Globus pallidus (tissue), 1 donor: Measurements from ENCODE around the gene IDH3B.

Experiments
- DNase-seq: peaks from one replicate; pipeline ENCODE4 v3.0.0-alpha.2; 2015; ENCODE audit warnings: low spot score

The IDH3B gene

GRCh38 chr20:2656471-2657117 lies 7.4 kb downstream of the IDH3B start:
- no peak for DNase-seq

GRCh38 chr20:2655331-2656116 lies 8.5 kb downstream of the IDH3B start:
- no peak for DNase-seq

- DNase-seq, result no peak
Observed at GRCh38 chr20:2654831-2655230, 9.2 kb downstream of the IDH3B start.

- no peak for DNase-seq
Observed at GRCh38 chr20:2654384-2654822, 9.6 kb downstream of the IDH3B start.

- DNase-seq, result no peak
Observed at GRCh38 chr20:2653556-2654383, 10.2 kb downstream of the IDH3B start.

GRCh38 chr20:2652724-2653555 lies 11.1 kb downstream of the IDH3B start:
- DNase-seq, result peak; percentile 34

GRCh38 chr20:2651772-2652723 lies 12.0 kb downstream of the IDH3B start, which contains the start of gene NOP56:
TSS of gene NOP56 (plus strand) at chr20:2652632. CDS start at chr20:2652661, 29 bp downstream.
- peak; percentile 93 for DNase-seq

GRCh38 chr20:2643708-2644107 lies 20.3 kb downstream of the IDH3B start:
- no peak for DNase-seq

- no peak for DNase-seq
Observed at GRCh38 chr20:2640899-2641298, 23.1 kb downstream of the IDH3B start.

GRCh38 chr20:2640260-2640659 lies 23.8 kb downstream of the IDH3B start:
- DNase-seq, result no peak

GRCh38 chr20:2637246-2637645 lies 26.8 kb downstream of the IDH3B start:
- no peak for DNase-seq

GRCh38 chr20:2633381-2633780 lies 30.6 kb downstream of the IDH3B start:
- no peak for DNase-seq

GRCh38 chr20:2631228-2631627 lies 32.8 kb downstream of the IDH3B start:
- DNase-seq, result no peak

GRCh38 chr20:2626853-2627541 lies 37.0 kb downstream of the IDH3B start:
- DNase-seq, result no peak

GRCh38 chr20:2625062-2625461 lies 39.0 kb downstream of the IDH3B start:
- no peak for DNase-seq

GRCh38 chr20:2624190-2624589 lies 39.8 kb downstream of the IDH3B start:
- no peak for DNase-seq

GRCh38 chr20:2619961-2620595 lies 43.9 kb downstream of the IDH3B start:
- DNase-seq, result no peak

- no peak for DNase-seq
Observed at GRCh38 chr20:2619337-2619736, 44.7 kb downstream of the IDH3B start.

- no peak for DNase-seq
Observed at GRCh38 chr20:2618815-2619214, 45.2 kb downstream of the IDH3B start.
